MM.1S (cell line): ENCODE data around the gene TMEM123.

Experiments used
- DNase-seq: peaks from one replicate; pipeline ENCODE4 v3.0.0-alpha.2; 2015
- H2AFZ ChIP-seq: fragments of 300-600 bp; sonication (generic); 2 replicates; pipeline ENCODE4 v1.6.0; 2016; ENCODE audit warnings: antibody characterized with exemption, low read length
- H3F3A ChIP-seq: fragments of 300-600 bp; sonication (generic); 2 replicates; pipeline ENCODE4 v1.6.1; 2016; ENCODE audit warnings: mild to moderate bottlenecking, antibody characterized with exemption, low read length, moderate library complexity, mixed read lengths; ENCODE audit not compliant: insufficient read depth
- H3K27ac ChIP-seq: fragments of 300-600 bp; sonication (generic); 2 replicates; pipeline ENCODE4 v1.5.1; 2016; ENCODE audit warnings: mild to moderate bottlenecking, low read length
- H3K27me3 ChIP-seq: fragments of 300-600 bp; sonication (generic); replicated peaks from 2 replicates; pipeline ENCODE4 v1.6.0; 2016; ENCODE audit warnings: low read length; ENCODE audit not compliant: insufficient read depth
- H3K36me3 ChIP-seq: fragments of 300-600 bp; sonication (generic); replicated peaks from 2 replicates; pipeline ENCODE4 v1.6.1; 2016; ENCODE audit warnings: mild to moderate bottlenecking, low read length, mixed read lengths; ENCODE audit not compliant: insufficient read depth
- H3K4me1 ChIP-seq: fragments of 300-600 bp; sonication (generic); 2 replicates; pipeline ENCODE4 v1.6.1; 2016; ENCODE audit warnings: low read length, mixed read lengths
- H3K4me2 ChIP-seq: fragments of 300-600 bp; sonication (generic); 2 replicates; pipeline ENCODE4 v1.6.0; 2016; ENCODE audit warnings: low read depth, low read length
- H3K4me3 ChIP-seq: fragments of 300-600 bp; sonication (generic); 2 replicates; pipeline ENCODE4 v1.5.1; 2016; ENCODE audit warnings: low read length, mixed read lengths
- H3K79me2 ChIP-seq: fragments of 300-600 bp; sonication (generic); 2 replicates; pipeline ENCODE4 v1.6.1; 2016; ENCODE audit warnings: mixed run types, low read length, mixed read lengths
- H3K9ac ChIP-seq: fragments of 300-600 bp; sonication (generic); 2 replicates; pipeline ENCODE4 v1.6.1; 2016; ENCODE audit warnings: low read length, mixed read lengths
- H3K9me2 ChIP-seq: fragments of 300-600 bp; sonication (generic); replicated peaks from 2 replicates; pipeline ENCODE4 v1.6.1; 2016; ENCODE audit warnings: mild to moderate bottlenecking, low read length, mixed read lengths; ENCODE audit not compliant: insufficient read depth
- H3K9me3 ChIP-seq: fragments of 300-600 bp; sonication (generic); replicated peaks from 2 replicates; pipeline ENCODE4 v1.6.1; 2016; ENCODE audit warnings: mild to moderate bottlenecking, low read length, mixed read lengths; ENCODE audit not compliant: insufficient read depth
- H4K20me1 ChIP-seq: fragments of 300-600 bp; sonication (generic); 2 replicates; pipeline ENCODE4 v1.6.1; 2016; ENCODE audit warnings: mild to moderate bottlenecking, low read length, moderate library complexity, mixed read lengths; ENCODE audit not compliant: insufficient read depth
- EZH2 ChIP-seq: fragments of 300-600 bp; sonication (generic); optimal IDR thresholded peaks from 2 replicates; pipeline ENCODE3; 2017; ENCODE audit warnings: low read depth, mild to moderate bottlenecking, antibody characterized with exemption, low read length, mixed read lengths
- EZH2phosphoT487 ChIP-seq: fragments of 300-600 bp; sonication (generic); IDR thresholded peaks from 2 replicates; pipeline ENCODE4 v1.6.1; 2018; ENCODE audit warnings: antibody characterized with exemption, low read length
- TF ChIP-seq, protein P1 (sequence below): fragments of 300-600 bp; sonication (generic); IDR thresholded peaks from 2 replicates; pipeline ENCODE4 v1.5.1; 2016; ENCODE audit warnings: antibody characterized with exemption, low read length, mixed read lengths

The TMEM123 gene, protein sequence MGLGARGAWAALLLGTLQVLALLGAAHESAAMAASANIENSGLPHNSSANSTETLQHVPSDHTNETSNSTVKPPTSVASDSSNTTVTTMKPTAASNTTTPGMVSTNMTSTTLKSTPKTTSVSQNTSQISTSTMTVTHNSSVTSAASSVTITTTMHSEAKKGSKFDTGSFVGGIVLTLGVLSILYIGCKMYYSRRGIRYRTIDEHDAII

DNA sequence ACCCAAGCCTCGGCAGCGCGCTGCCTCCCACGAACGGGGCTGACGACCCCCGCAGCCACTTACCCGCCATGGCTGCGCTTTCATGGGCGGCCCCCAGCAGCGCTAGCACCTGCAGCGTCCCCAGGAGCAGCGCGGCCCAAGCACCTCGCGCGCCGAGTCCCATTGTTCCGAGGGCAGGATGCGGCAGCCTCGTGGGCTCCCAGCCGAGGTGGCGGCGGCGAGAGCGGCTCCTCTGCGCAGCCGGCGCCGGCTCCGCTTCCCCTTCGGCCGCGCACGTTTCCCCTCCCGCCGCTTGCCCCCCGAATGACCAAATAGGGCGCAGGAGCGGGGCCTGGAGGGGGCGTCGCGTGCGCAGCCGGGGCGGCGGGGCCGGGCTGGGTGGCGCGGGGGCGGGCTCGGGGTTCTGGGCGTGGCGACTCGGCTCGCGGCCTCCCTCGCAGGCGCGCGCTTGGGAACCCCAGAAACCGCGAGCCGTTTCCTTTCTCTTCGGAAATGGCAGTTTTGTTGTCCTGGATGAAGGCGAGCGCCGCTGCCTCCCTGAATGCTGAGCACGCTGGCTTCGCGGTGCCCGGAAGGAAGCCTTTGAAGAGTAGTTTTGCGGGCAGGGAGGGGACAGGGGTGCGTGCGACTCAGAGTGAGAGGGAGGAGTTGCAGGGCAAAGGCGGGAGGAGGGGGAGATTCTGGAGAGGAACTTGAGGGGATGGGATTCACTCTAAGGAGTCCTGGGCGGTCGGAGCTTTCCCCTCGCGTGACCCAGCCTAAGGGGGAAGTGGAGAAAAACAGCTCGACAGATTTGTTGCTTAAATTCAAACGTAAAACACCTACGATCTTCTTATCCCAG, at the start of gene TMEM123:
Gene TMEM123, minus strand, starts transcription at position 305 of the 841 bp plus-strand sequence. Its CDS starts 142 bp downstream, at position 163.
- Histone ChIP-seq H3K9ac (peak within 1 kb of the TSS; percentile 98), H3K4me1 (peaks cover 41% of the 10 kb centered on the region), H3K27me3 (no peaks in the 10 kb centered on the region), H3K36me3 (no peaks in the 10 kb centered on the region), H3K4me3 (peak within 1 kb of the TSS; percentile 95), H3F3A (peaks cover 30% of the 10 kb centered on the region), H3K9me3 (no peaks in the 10 kb centered on the region), H3K9me2 (no peaks in the 10 kb centered on the region), H3K79me2 (peaks cover 48% of the 10 kb centered on the region), H4K20me1 (0 out of 2 replicates have a peak, but pooled peaks cover 2% of the 10 kb centered on the region), H3K4me2 (peak within 1 kb of the TSS; percentile 84), H2AFZ (peak within 1 kb of the TSS; percentile 78), H3K27ac (peak within 1 kb of the TSS; percentile 96)
- TF ChIP-seq, protein P1, sequence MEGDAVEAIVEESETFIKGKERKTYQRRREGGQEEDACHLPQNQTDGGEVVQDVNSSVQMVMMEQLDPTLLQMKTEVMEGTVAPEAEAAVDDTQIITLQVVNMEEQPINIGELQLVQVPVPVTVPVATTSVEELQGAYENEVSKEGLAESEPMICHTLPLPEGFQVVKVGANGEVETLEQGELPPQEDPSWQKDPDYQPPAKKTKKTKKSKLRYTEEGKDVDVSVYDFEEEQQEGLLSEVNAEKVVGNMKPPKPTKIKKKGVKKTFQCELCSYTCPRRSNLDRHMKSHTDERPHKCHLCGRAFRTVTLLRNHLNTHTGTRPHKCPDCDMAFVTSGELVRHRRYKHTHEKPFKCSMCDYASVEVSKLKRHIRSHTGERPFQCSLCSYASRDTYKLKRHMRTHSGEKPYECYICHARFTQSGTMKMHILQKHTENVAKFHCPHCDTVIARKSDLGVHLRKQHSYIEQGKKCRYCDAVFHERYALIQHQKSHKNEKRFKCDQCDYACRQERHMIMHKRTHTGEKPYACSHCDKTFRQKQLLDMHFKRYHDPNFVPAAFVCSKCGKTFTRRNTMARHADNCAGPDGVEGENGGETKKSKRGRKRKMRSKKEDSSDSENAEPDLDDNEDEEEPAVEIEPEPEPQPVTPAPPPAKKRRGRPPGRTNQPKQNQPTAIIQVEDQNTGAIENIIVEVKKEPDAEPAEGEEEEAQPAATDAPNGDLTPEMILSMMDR, result no peak; the same call in 1 of the 2 replicates
- TF ChIP-seq EZH2phosphoT487, result no peak
- TF ChIP-seq EZH2, result no peak
- DNase-seq, result peak; percentile 92

DNA sequence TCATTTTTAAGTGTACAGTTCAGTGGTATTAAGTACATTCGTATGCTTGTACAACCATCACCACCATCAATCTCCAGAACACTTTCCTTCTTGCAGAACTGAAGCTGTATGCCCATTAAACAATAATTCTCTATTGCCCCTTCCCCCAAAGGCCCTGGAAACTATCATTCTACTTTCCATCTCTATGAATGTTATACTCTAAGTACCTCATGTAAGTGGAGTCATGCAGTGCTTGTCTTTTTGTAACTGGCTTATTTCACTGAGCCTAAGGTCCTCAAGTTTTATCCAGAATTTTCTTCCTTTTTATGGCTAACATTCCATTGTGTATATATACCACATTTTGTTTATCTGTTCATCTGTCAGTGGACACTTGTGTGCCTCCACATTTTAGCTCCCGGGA, 48.3 kb upstream of the TMEM123 start:
- Histone ChIP-seq H3K4me3 (no peak overlapping the region), H3K79me2 (no peaks in the 10 kb centered on the region), H3K4me1 (no peaks in the 10 kb centered on the region), H3K36me3 (no peaks in the 10 kb centered on the region), H3K4me2 (no peak overlapping the region), H3K9ac (no peak overlapping the region), H2AFZ (no peak overlapping the region), H3K27me3 (no peaks in the 10 kb centered on the region), H4K20me1 (no peaks in the 10 kb centered on the region), H3K27ac (no peak overlapping the region), H3K9me2 (no peaks in the 10 kb centered on the region), H3F3A (no peaks in the 10 kb centered on the region), H3K9me3 (no peaks in the 10 kb centered on the region)
- DNase-seq, result no peak
- TF ChIP-seq EZH2phosphoT487 (no peak), EZH2 (no peak)
- TF ChIP-seq, protein P1, result no peak

DNA sequence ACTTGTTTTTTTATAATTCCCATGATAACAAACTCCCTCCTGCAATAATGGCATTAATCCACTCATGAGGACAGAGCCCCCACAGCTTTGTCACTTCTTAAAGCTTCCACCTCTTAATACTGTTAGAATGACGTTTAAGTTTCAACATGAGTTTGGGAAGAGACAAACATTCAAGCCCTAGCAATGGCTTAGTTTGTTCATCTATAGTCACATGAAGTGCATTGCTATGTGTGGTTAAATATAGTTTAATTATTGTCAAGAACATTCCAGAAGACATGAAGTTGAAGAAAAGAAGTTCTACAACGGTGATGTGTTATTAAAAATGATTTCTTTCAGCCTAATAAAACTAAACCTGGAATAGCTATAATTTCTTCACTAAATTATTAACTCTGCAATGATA, 47.4 kb upstream of the TMEM123 start:
- no peaks in the 10 kb centered on the region for H3K36me3 ChIP-seq
- H3K27me3 ChIP-seq, result no peaks in the 10 kb centered on the region
- H3K9me3 ChIP-seq, result no peaks in the 10 kb centered on the region
- no peaks in the 10 kb centered on the region for H3K4me1 ChIP-seq
- no peak overlapping the region for H3K27ac ChIP-seq
- H3K9ac ChIP-seq, result no peak overlapping the region
- no peak for DNase-seq
- no peak overlapping the region for H3K4me2 ChIP-seq
- no peaks in the 10 kb centered on the region for H3K79me2 ChIP-seq
- TF ChIP-seq EZH2 (no peak), EZH2phosphoT487 (no peak)
- TF ChIP-seq, protein P1, result no peak
- no peak overlapping the region for H2AFZ ChIP-seq
- H3K9me2 ChIP-seq, result no peaks in the 10 kb centered on the region
- no peak overlapping the region for H3K4me3 ChIP-seq
- no peaks in the 10 kb centered on the region for H3F3A ChIP-seq
- no peaks in the 10 kb centered on the region for H4K20me1 ChIP-seq
